HG02642 (cell line): ENCODE results near the gene ZNF718.
"Not testable (repeated sequence)": the region's sequence is repeated elsewhere in the genome, so short reads cannot be mapped to it uniquely, and the experiment has no call there.

Experiments
- ATAC-seq: cut with Tn5 transposase; IDR thresholded peaks from one replicate; pipeline ENCODE4 v1.9.1; 2021; ENCODE audit warnings: mild to moderate bottlenecking; ENCODE audit not compliant: unreplicated experiment, poor library complexity

The ZNF718 gene

GRCh38 chr4:147233-147632, 22.9 kb downstream of the ZNF718 start:
- no peak for ATAC-seq

DNA sequence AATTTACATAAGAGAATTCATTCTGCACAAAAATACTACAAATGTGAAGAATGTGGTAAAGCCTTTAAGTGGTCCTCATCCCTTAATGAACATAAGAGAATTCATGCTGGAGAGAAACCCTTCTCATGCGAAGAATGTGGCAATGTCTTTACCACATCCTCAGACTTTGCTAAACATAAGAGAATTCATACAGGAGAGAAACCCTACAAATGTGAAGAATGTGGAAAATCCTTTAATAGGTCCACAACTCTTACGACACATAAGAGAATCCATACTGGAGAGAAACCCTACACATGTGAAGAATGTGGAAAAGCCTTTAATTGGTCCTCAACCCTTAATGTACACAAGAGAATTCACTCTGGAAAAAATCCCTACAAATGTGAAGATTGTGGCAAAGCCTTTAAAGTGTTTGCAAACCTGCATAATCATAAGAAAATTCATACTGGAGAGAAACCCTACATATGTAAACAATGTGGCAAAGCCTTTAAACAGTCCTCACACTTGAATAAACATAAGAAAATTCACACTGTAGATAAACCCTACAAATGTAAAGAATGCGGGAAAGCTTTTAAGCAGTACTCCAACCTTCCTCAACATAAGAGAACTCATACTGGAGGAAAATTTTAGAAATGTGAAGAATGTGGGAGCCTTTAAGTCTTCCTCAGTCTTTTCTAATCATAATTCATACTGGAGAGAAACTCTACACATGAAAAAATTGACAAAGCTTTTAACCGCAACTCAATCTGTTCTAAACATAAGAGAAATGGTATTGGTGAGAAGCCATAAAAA, 37.4 kb downstream of the ZNF718 start:
- ATAC-seq = no peak

DNA sequence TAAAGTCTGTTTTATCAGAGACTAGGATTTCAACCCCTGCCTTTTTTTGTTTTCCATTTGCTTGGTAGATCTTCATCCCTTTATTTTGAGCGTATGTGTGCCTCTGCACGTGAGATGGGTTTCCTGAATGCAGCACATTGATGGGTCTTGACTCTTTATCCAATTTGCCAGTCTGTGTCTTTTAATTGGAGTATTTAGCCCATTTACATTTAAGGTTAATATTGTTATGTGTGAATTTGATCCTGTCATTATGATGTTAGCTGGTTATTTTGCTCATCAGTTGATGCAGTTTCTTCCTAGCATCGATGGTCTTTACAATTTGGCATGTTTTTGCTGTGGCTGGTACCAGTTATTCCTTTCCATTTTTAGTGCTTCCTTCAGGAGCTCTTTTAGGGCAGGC, 45.3 kb downstream of the ZNF718 start:
- ATAC-seq = not testable (repeated sequence)

DNA sequence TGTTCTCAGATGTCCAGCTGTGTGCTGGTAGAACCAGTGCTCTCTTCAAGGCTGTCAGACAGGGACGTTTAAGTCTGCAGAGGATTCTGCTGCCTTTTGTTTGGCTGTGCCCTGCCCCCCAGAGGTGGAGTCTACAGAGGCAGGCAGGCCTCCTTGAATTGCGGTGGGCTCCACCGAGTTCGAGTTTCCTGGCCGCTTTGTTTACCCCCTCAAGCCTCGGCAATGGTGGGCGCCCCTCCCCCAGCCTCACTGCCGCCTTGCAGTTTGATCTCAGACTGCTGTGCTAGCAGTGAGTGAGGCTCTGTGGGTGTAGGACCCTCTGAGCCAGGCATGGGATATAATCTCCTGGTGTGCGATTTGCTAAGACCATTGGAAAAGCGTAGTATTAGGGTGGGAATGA, 47.0 kb downstream of the ZNF718 start:
- not testable (repeated sequence) for ATAC-seq

DNA sequence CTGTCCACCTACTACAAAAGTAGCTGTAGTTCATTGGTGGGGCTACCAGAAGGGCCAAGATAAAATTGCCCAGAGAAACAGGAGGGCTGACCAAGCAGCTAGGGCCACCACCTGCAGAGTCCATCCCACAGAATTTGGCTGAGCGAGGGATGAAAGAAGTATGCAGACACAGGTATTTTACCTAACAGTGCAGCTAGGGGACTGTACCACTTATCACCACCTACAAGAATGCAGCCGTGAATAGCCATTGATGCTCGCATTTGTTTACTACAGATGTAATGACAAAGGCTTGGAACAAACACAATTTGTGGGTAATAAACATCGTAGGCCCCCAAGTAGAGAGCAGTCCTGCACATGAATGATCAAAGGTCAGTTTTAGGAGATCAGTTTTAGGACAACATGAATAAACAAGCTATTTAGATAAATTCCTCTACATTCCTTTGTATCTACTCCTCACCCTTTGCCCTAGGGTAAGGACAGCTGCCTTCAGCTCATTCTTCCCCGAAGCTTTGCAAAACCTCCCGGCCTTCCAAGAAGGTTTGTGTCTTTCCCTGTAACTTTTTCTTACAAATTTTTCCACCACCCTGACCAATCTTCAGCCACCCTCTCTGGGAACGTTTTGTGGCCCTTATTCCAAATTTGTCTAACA, 49.5 kb downstream of the ZNF718 start:
- ATAC-seq = no peak

GRCh38 chr4:175986-176385, 51.7 kb downstream of the ZNF718 start:
- ATAC-seq = no peak

- no peak for ATAC-seq
Measured at GRCh38 chr4:176995-177394, 52.7 kb downstream of the ZNF718 start.

DNA sequence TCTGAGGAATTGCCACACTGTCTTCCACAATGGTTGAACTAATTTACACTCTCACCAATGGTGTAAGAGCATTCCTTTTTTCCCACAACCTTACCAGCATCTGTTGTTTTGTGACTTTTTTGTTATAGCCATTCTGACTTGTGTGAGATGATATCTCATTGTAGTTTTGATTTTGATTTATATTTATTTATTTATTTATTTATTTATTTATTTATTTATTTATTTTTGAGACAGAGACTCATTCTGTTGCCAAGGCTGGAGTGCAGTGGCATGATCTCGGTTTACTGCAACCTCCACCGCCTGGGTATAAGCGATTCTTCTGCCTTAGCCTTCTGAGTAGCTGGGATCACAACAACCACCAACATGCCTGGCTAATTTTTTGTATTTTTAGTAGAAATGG, 57.9 kb downstream of the ZNF718 start:
- ATAC-seq = not testable (repeated sequence)

- ATAC-seq = no peak
Measured at GRCh38 chr4:188091-188490, 63.8 kb downstream of the ZNF718 start.

- not testable (repeated sequence) for ATAC-seq
Measured at GRCh38 chr4:195159-195558, 70.9 kb downstream of the ZNF718 start.

DNA sequence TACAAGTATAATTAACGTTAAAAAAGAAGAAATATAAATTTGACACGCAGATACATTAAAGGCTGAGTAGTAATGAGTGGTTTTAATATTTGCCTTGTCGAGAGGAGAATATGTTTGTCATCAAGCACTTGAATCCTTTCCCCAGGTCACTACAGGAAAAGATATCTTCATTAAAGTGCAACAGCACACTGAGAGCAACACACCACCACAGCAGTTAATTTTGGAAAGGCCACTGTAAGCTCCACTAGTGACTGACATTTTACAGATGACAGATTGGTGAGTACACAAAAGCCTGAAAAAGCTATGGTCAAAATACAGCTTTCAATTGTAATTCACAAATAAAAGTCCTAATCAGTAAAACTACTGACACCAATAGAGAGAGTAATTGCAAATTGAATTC, 76.6 kb downstream of the ZNF718 start:
- no peak for ATAC-seq

GRCh38 chr4:202822-203221, 78.5 kb downstream of the ZNF718 start:
- ATAC-seq = not testable (repeated sequence)

DNA sequence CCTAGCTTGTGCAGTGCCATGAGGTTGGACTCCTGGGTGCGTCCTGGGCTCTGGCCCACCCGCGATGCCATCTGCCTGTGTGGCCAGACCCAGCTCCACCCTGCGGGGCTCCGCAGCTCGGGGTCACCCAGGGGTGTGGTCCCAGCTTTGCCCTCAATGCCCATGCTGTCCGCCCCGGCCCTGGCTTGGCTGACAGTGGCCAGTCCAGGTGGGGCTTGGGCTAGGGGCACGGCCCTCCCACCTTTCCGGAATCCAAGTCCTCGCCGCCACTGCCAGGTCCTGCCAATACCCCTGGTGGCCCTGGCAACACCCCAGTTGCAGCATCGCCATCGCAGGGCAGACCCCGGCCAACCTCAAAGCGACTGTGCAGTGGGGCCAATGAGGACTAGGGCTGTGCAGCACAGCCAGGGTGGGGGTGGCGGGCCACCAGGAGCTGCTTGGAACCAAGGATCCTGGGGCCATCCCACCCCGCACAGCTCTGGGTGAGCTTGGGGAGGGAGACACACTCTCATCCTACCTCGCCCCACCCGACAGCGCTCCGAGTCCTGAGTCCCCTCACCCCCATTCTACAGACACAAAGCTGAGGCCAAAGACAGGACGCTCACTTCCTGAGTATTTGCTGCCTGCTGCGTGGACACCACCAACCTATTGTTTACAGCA, 80.9 kb downstream of the ZNF718 start:
- no peak for ATAC-seq

DNA sequence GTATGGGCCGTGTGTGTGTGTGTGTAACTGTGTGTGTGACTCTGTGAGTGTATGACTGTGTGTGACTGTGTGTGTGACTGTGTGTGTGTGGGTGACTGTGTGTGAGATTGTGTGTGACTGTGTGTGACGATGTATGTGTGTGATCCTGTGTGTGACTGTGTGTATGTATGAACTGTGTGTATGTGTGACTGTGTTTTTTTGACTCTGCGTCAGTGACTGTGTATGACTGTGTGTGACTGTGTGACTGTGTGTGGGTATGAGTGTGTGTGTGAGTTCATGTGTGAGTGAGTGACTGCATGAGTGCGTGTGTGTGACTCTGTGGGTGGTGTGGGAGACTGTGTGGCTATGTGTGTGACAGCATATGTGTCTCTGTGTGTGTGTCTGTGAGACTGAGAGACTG, 81.8 kb downstream of the ZNF718 start:
- ATAC-seq = no peak

- not testable (repeated sequence) for ATAC-seq
Measured at GRCh38 chr4:208416-209096, 84.3 kb downstream of the ZNF718 start.

- no peak for ATAC-seq
Measured at GRCh38 chr4:211033-211511, 86.8 kb downstream of the ZNF718 start.

GRCh38 chr4:212438-213188, 88.3 kb downstream of the ZNF718 start:
- no peak for ATAC-seq

DNA sequence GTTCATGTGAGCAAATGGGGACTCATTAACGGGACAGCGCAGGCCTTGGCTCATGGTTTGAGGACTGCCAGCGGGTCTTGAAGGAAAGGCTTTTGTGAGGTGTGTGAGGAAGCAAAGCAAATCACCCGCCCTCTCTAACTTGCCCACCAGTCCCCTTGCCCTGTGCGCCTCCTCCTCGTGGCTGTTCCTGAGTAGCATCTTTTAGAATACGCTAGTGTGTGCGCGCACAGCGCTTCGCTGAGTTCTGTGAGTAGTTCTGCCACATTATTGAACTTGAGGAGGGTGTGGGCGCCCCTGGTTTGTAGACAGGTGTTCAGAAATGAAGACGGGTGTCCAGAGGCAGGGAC, 88.9 kb downstream of the ZNF718 start:
- not testable (repeated sequence) for ATAC-seq
